Loucy (cell line): ENCODE measurements around the gene SLC30A2.

Experiments
- EZH2phosphoT487 ChIP-seq: fragments of 200-600 bp; IDR thresholded peaks from 2 replicates; pipeline ENCODE4 v1.6.1; 2018; ENCODE audit warnings: antibody characterized with exemption, mild to moderate bottlenecking, moderate library complexity, borderline replicate concordance
- TF ChIP-seq, protein P1 (sequence below): fragments of 200-600 bp; sonication (generic); conservative IDR thresholded peaks from 2 replicates; pipeline ENCODE4 v1.5.1; 2014; ENCODE audit warnings: mild to moderate bottlenecking, antibody characterized with exemption, low read length

- TF ChIP-seq, protein P1, sequence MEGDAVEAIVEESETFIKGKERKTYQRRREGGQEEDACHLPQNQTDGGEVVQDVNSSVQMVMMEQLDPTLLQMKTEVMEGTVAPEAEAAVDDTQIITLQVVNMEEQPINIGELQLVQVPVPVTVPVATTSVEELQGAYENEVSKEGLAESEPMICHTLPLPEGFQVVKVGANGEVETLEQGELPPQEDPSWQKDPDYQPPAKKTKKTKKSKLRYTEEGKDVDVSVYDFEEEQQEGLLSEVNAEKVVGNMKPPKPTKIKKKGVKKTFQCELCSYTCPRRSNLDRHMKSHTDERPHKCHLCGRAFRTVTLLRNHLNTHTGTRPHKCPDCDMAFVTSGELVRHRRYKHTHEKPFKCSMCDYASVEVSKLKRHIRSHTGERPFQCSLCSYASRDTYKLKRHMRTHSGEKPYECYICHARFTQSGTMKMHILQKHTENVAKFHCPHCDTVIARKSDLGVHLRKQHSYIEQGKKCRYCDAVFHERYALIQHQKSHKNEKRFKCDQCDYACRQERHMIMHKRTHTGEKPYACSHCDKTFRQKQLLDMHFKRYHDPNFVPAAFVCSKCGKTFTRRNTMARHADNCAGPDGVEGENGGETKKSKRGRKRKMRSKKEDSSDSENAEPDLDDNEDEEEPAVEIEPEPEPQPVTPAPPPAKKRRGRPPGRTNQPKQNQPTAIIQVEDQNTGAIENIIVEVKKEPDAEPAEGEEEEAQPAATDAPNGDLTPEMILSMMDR = no peak
- TF ChIP-seq EZH2phosphoT487 = no peak
These were observed 25.6 kb downstream of the SLC30A2 start for GRCh38 chr1:26020330-26020768.
